GM19193 (cell line): Measurements from ENCODE around the gene STX2.

Source experiments
- POLR2A ChIP-seq: IDR thresholded peaks from 4 replicates; pipeline ENCODE4 v1.6.1; 2011; ENCODE audit not compliant: insufficient read depth, insufficient read length; ENCODE audit errors: extremely low read depth

Gene STX2

GRCh38 chr12:130838951-130839769 lies at the start of gene STX2:
Gene STX2, minus strand, starts transcription at chr12:130839250. Its CDS starts 151 bp downstream, at chr12:130839099.
- TF ChIP-seq POLR2A: peak; percentile 42

- no peak for TF ChIP-seq POLR2A
Measured at GRCh38 chr12:130881548-130881947, 42.5 kb upstream of the STX2 start.

- no peak for TF ChIP-seq POLR2A
Measured at GRCh38 chr12:130881046-130881445, 42.0 kb upstream of the STX2 start.

- TF ChIP-seq POLR2A: no peak
Measured at GRCh38 chr12:130880411-130880885, 41.4 kb upstream of the STX2 start.

- no peak for TF ChIP-seq POLR2A
Measured at GRCh38 chr12:130879781-130880389, 40.8 kb upstream of the STX2 start.

- no peak for TF ChIP-seq POLR2A
Measured at GRCh38 chr12:130879212-130879686, 40.2 kb upstream of the STX2 start.

GRCh38 chr12:130878193-130879185 lies 39.4 kb upstream of the STX2 start:
- peak; percentile 47 for TF ChIP-seq POLR2A

GRCh38 chr12:130877333-130877732 lies 38.3 kb upstream of the STX2 start:
- no peak for TF ChIP-seq POLR2A

- TF ChIP-seq POLR2A: no peak
Measured at GRCh38 chr12:130876758-130877157, 37.7 kb upstream of the STX2 start.

- TF ChIP-seq POLR2A: no peak
Measured at GRCh38 chr12:130876297-130876696, 37.2 kb upstream of the STX2 start.

GRCh38 chr12:130875193-130875592 lies 36.1 kb upstream of the STX2 start:
- no peak for TF ChIP-seq POLR2A

- TF ChIP-seq POLR2A: no peak
Measured at GRCh38 chr12:130874696-130875095, 35.6 kb upstream of the STX2 start.

- TF ChIP-seq POLR2A: no peak
Measured at GRCh38 chr12:130873825-130874224, 34.8 kb upstream of the STX2 start.

GRCh38 chr12:130873106-130873795 lies 34.2 kb upstream of the STX2 start:
- no peak for TF ChIP-seq POLR2A

GRCh38 chr12:130872179-130873096 lies 33.4 kb upstream of the STX2 start:
- no peak for TF ChIP-seq POLR2A
